ENCODE data around the gene SGMS1.

- TF ChIP-seq CTCF (IDR thresholded peaks at IDR 0.05) (peak; percentile 11 to 36 (median 21)), POLR2A (IDR thresholded peaks at IDR 0.05) (no peak)
Measured at GRCh38 chr10:50275650-50276235, 348.0 kb downstream of the SGMS1 start.

All from testis (tissue), 2 donors.